HepG2 (cell line): Measurements from ENCODE around the gene IER2. TPM values are rescaled to one million over a fixed set of nuclear protein-coding genes. Genes with fewer than 3 reads are reported as not detected.

Experiments used
- DRAP1 ChIP-seq: IDR thresholded peaks from 2 replicates; pipeline ENCODE4 v1.6.1; 2016; ENCODE audit warnings: missing genetic modification reagents, missing compliant biosample characterization
- EEA1 ChIP-seq: sonication (generic); formaldehyde crosslinking; IDR thresholded peaks from 2 replicates; pipeline ENCODE4 v1.5.1; 2020; ENCODE audit warnings: mild to moderate bottlenecking, missing genetic modification reagents, borderline replicate concordance
- FOXC1 ChIP-seq: sonication (generic); formaldehyde crosslinking; IDR thresholded peaks from 2 replicates; pipeline ENCODE4 v1.8.0; 2022; ENCODE audit warnings: mild to moderate bottlenecking, missing genetic modification reagents, borderline replicate concordance
- KMT2A ChIP-seq: sonication (generic); formaldehyde crosslinking; IDR thresholded peaks from 2 replicates; pipeline ENCODE4 v1.4.0; 2020; ENCODE audit warnings: missing genetic modification reagents
- LCORL ChIP-seq, 2 experiments: fragments of 450-650 bp in 1 of 2; sonication (generic) in 1 of 2; formaldehyde crosslinking in 1 of 2; IDR thresholded peaks; 2 replicates each; pipeline versions ENCODE4 v1.5.0 to v1.6.1; 2017 to 2020; ENCODE audit warnings: antibody characterized with exemption in 1 of 2, missing genetic modification reagents in 1 of 2
- PBX3 ChIP-seq: sonication (generic); formaldehyde crosslinking; IDR thresholded peaks from 2 replicates; pipeline ENCODE4 v1.8.1; 2023; ENCODE audit warnings: missing genetic modification reagents, inconsistent platforms, borderline replicate concordance
- RXRA ChIP-seq: sonication (generic); formaldehyde crosslinking; IDR thresholded peaks from 2 replicates; pipeline ENCODE4 v1.5.1; 2020; ENCODE audit warnings: missing genetic modification reagents
- THAP9 ChIP-seq: sonication (generic); formaldehyde crosslinking; IDR thresholded peaks from 2 replicates; pipeline ENCODE4; 2020; ENCODE audit warnings: missing genetic modification reagents, mild to moderate bottlenecking, borderline replicate concordance
- ZBED4 ChIP-seq: sonication (generic); formaldehyde crosslinking; IDR thresholded peaks from 2 replicates; pipeline ENCODE4 v1.4.0; 2020; ENCODE audit warnings: missing genetic modification reagents, borderline replicate concordance
- ZBTB7B ChIP-seq: sonication (generic); formaldehyde crosslinking; IDR thresholded peaks from 2 replicates; pipeline ENCODE4 v1.4.0; 2020; ENCODE audit warnings: missing genetic modification reagents
- ZFY ChIP-seq: sonication (generic); formaldehyde crosslinking; IDR thresholded peaks from 2 replicates; pipeline ENCODE4 v1.4.0; 2020; ENCODE audit warnings: missing genetic modification reagents
- ZGPAT ChIP-seq: IDR thresholded peaks from 2 replicates; pipeline ENCODE4 v1.6.1; 2016; ENCODE audit warnings: mild to moderate bottlenecking
- ZMYM4 ChIP-seq: sonication (generic); formaldehyde crosslinking; IDR thresholded peaks from 2 replicates; pipeline ENCODE4 v1.8.1; 2023; ENCODE audit warnings: mild to moderate bottlenecking, missing genetic modification reagents
- ZNF256 ChIP-seq: sonication (generic); formaldehyde crosslinking; conservative IDR thresholded peaks from 2 replicates; pipeline ENCODE4 v1.4.0; 2020; ENCODE audit warnings: missing genetic modification reagents
- ZNF746 ChIP-seq: sonication (generic); formaldehyde crosslinking; IDR thresholded peaks from 2 replicates; pipeline ENCODE4 v1.8.0; 2022; ENCODE audit warnings: mild to moderate bottlenecking, missing genetic modification reagents
- ZNF839 ChIP-seq: sonication (generic); formaldehyde crosslinking; IDR thresholded peaks from 2 replicates; pipeline ENCODE4 v1.4.0; 2020; ENCODE audit warnings: missing genetic modification reagents, mild to moderate bottlenecking, borderline replicate concordance
- polyA plus RNA-seq, 8 experiments: library from polyadenylated mRNA; depleted of rRNA in 3 of 8; stranded (reverse) in 7 of 8; unstranded in 1 of 8; fragments of >200 nt; fragmentation: Illumina TruSeq in 4 of 8; extraction: Trizol in 4 of 8; gene quantifications; 2 replicates each; pipeline versions ENCODE4 v1.2.1 to v1.2.3, GENCODE V29; 2011 to 2016; ENCODE audit warnings: low read depth in 4 of 8, missing spikeins in 1 of 8, mixed read lengths in 1 of 8; ENCODE audit not compliant: insufficient read depth in 1 of 8
- total RNA-seq, 5 experiments: library from RNA; depleted of rRNA; stranded (reverse); fragments of >200 nt; fragmentation: Illumina TruSeq; extraction: Trizol; gene quantifications; 2 replicates each; pipeline ENCODE4 v1.2.3, GENCODE V29; 2016; ENCODE audit warnings: low read depth in 1 of 5

The IER2 gene
- total and polyA plus RNA-seq, 2 of the 13 experiments (the other 11 are each of a cell fraction or from before 2014, with no cell fraction given), result 10.1 to 14.3 TPM

GRCh38 chr19:13102666-13103580 lies 47.3 kb upstream of the IER2 start, which contains the start of gene LYL1 (continued):
- TF ChIP-seq ZBED4 (CRISPR knock-in tag) (peak; percentile 74; the same call in 1 of the 2 replicates), KMT2A (CRISPR knock-in tag) (peak; percentile 30; the same call in 1 of the 2 replicates), EEA1 (CRISPR knock-in tag) (0 out of 2 replicates have a peak, but pooled peaks have one; percentile 53), THAP9 (CRISPR knock-in tag) (peak; percentile 47; the same call in 1 of the 2 replicates), LCORL (IDR thresholded peaks at IDR 0.05) (no peak), LCORL (CRISPR knock-in tag; IDR thresholded peaks at IDR 0.05) (0 out of 2 replicates have a peak, but pooled peaks have one; percentile 34), ZGPAT (CRISPR knock-in tag) (peak; percentile 58; the same call in 1 of the 2 replicates), ZBTB7B (CRISPR knock-in tag) (peak; percentile 46; the same call in 1 of the 2 replicates), DRAP1 (CRISPR knock-in tag) (peak; percentile 23; the same call in 1 of the 2 replicates), ZMYM4 (CRISPR knock-in tag) (no peak), PBX3 (CRISPR knock-in tag) (no peak), ZFY (CRISPR knock-in tag) (peak; percentile 84), ZNF746 (peak; percentile 54; the same call in 1 of the 2 replicates), FOXC1 (CRISPR knock-in tag) (0 out of 2 replicates have a peak, but pooled peaks have one; percentile 42), ZNF256 (CRISPR knock-in tag) (no peak), ZNF839 (CRISPR knock-in tag) (peak; percentile 45; the same call in 1 of the 2 replicates), RXRA (CRISPR knock-in tag) (peak; percentile 62; the same call in 1 of the 2 replicates)
